Smooth muscle cell (in vitro differentiated cells): Measurements from ENCODE around the gene NEURL1. TPM values are rescaled to one million over a fixed set of nuclear protein-coding genes. Genes with fewer than 3 reads are reported as not detected.

Source experiments
- DNase-seq: peaks from one replicate; lab custom pipeline; 2025; ENCODE audit not compliant: unreplicated experiment; lab: John Stamatoyannopoulos, UW
- H2AFZ ChIP-seq: fragments of 200-600 bp; sonication (generic); 2 replicates; pipeline ENCODE4 v1.6.0; 2016; ENCODE audit warnings: antibody characterized with exemption, low read depth, mild to moderate bottlenecking
- H3F3A ChIP-seq: fragments of 200-600 bp; sonication (generic); 2 replicates; pipeline ENCODE4 v1.6.0; 2017; ENCODE audit warnings: antibody characterized with exemption, low read depth
- H3K27ac ChIP-seq: fragments of 200-600 bp; sonication (generic); 2 replicates; pipeline ENCODE4 v1.5.1; 2016; ENCODE audit warnings: low read depth, mild to moderate bottlenecking
- H3K27me3 ChIP-seq: fragments of 200-600 bp; sonication (generic); 2 replicates; pipeline ENCODE4 v1.6.1; 2016; ENCODE audit warnings: low read depth, mild to moderate bottlenecking
- H3K36me3 ChIP-seq: fragments of 200-600 bp; sonication (generic); 2 replicates; pipeline ENCODE4 v1.5.1; 2016; ENCODE audit warnings: low read depth
- H3K4me1 ChIP-seq: fragments of 200-600 bp; sonication (generic); 2 replicates; pipeline ENCODE4 v1.5.1; 2016; ENCODE audit warnings: low read depth
- H3K4me2 ChIP-seq: fragments of 200-600 bp; sonication (generic); 2 replicates; pipeline ENCODE4 v1.6.0; 2016; ENCODE audit warnings: mild to moderate bottlenecking
- H3K4me3 ChIP-seq: fragments of 200-600 bp; sonication (generic); 2 replicates; pipeline ENCODE4 v1.5.1; 2016; ENCODE audit warnings: mild to moderate bottlenecking
- H3K79me2 ChIP-seq: fragments of 200-600 bp; sonication (generic); 2 replicates; pipeline ENCODE4 v1.6.0; 2016; ENCODE audit warnings: low read depth, mild to moderate bottlenecking
- H3K9ac ChIP-seq: fragments of 200-600 bp; sonication (generic); 2 replicates; pipeline ENCODE4 v1.6.0; 2016; ENCODE audit warnings: low read depth
- H3K9me3 ChIP-seq: fragments of 200-600 bp; sonication (generic); replicated peaks from 2 replicates; pipeline ENCODE4 v1.5.1; 2016; ENCODE audit warnings: low read depth
- H4K20me1 ChIP-seq: fragments of 200-600 bp; sonication (generic); 2 replicates; pipeline ENCODE4 v1.6.0; 2016; ENCODE audit warnings: low read depth
- CTCF ChIP-seq: fragments of 200-600 bp; sonication (generic); IDR thresholded peaks from 2 replicates; pipeline ENCODE4 v1.5.1; 2017; ENCODE audit warnings: borderline replicate concordance, mild to moderate bottlenecking, antibody characterized with exemption; ENCODE audit not compliant: insufficient read depth, poor library complexity, severe bottlenecking
- WGBS: methylation state at CpG from one replicate; pipeline ENCODE4 v1.1.7; 2016; ENCODE audit warnings: low lambda C conversion rate; 5-methylcytosine and 5-hydroxymethylcytosine counted together
- polyA plus RNA-seq: library from polyadenylated mRNA; unstranded; fragments of >200 nt; fragmentation: Nextera tagmentation; extraction: Ambion mirVana; gene quantifications from 2 replicates; pipeline ENCODE4 v1.2.1, GENCODE V29; 2016
- total RNA-seq: library from RNA; depleted of rRNA; stranded (reverse); fragments of >200 nt; gene quantifications from 2 replicates; pipeline ENCODE4 v1.2.3, GENCODE V29; 2014

Gene NEURL1
- total and polyA plus RNA-seq, 2 experiments from 2014 or later, result 0.04 to 0.91 TPM

- H3K9ac ChIP-seq, result no peak within 1 kb of the TSS
- H3K4me1 ChIP-seq, result no peaks in the 10 kb centered on the region
- peak within 1 kb of the TSS; percentile 58 for H3K4me3 ChIP-seq
- WGBS, result 41% methylated on average over 32 of the region's 32 CpGs
- TF ChIP-seq CTCF, result no peak
- H3K4me2 ChIP-seq, result peak within 1 kb of the TSS; percentile 84
- no peaks in the 10 kb centered on the region for H3K27me3 ChIP-seq
- peak; percentile 18 for DNase-seq
- H3K9me3 ChIP-seq, result no peaks in the 10 kb centered on the region
- H2AFZ ChIP-seq, result no peak within 1 kb of the TSS
- H4K20me1 ChIP-seq, result no peaks in the 10 kb centered on the region
- no peaks in the 10 kb centered on the region for H3K79me2 ChIP-seq
- peak within 1 kb of the TSS; percentile 12 for H3K27ac ChIP-seq
- no peaks in the 10 kb centered on the region for H3K36me3 ChIP-seq
- H3F3A ChIP-seq, result no peaks in the 10 kb centered on the region
Observed at GRCh38 chr10:103451831-103452505, 41.5 kb upstream of the NEURL1 start, which contains the start of gene CALHM2. Gene CALHM2, minus strand, starts transcription at chr10:103452370. Its CDS starts 2,429 bp downstream, at chr10:103449941.

DNA sequence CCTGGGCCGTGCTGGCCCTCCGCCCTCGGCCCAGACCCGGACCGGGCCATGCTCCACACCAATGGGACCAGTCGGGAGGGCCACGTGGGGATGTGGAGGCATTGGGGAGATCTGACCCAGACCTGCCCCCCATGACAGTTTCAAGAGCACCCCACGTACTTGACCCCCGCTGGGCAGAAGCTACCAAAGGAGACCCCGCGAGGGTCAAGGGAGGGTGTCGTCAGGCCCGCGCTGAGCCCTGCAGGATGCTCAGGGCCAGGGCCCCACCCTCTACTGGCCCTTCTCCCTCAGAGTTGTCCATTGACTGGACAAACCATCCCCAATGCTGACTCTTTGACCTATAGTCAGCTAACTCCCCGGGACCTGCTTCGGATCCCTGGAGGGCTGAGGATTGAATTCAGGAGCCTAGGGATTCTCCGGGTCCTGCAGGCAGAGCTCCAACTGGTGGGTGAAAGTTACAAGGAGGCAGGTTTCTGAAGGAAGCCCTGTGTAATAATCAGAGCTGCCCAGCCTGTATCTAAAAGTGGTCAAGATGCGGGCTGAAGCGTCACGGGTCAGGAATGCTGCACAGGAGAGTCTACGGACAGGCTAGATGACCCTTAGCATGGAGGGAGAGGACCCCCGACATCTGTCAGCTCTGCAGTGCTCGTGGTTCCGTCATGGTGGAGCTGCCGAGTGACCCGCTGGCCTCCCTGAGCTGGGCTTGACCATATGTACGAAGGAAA, 40.8 kb upstream of the NEURL1 start:
- Histone ChIP-seq H3K36me3 (no peaks in the 10 kb centered on the region), H2AFZ (no peak overlapping the region), H3K4me3 (peak overlapping the region; percentile 58), H4K20me1 (no peaks in the 10 kb centered on the region), H3F3A (no peaks in the 10 kb centered on the region), H3K4me1 (no peaks in the 10 kb centered on the region), H3K9ac (no peak overlapping the region), H3K27ac (no peak overlapping the region), H3K9me3 (no peaks in the 10 kb centered on the region), H3K4me2 (peak overlapping the region; percentile 84), H3K27me3 (no peaks in the 10 kb centered on the region), H3K79me2 (no peaks in the 10 kb centered on the region)
- TF ChIP-seq CTCF, result no peak
- 61% methylated on average over 27 of the region's 27 CpGs for WGBS
- no peak for DNase-seq

GRCh38 chr10:103454026-103454425, 39.5 kb upstream of the NEURL1 start:
- Histone ChIP-seq H4K20me1 (no peaks in the 10 kb centered on the region), H3K27me3 (no peaks in the 10 kb centered on the region), H3K9me3 (no peaks in the 10 kb centered on the region), H3K9ac (no peak overlapping the region), H2AFZ (no peak overlapping the region), H3K4me3 (no peak overlapping the region), H3K36me3 (no peaks in the 10 kb centered on the region), H3K27ac (no peak overlapping the region), H3K4me1 (no peaks in the 10 kb centered on the region), H3F3A (no peaks in the 10 kb centered on the region), H3K79me2 (no peaks in the 10 kb centered on the region), H3K4me2 (no peak overlapping the region)
- no peak for DNase-seq
- WGBS, result 96% methylated on average over 4 of the region's 4 CpGs
- TF ChIP-seq CTCF, result no peak

DNA sequence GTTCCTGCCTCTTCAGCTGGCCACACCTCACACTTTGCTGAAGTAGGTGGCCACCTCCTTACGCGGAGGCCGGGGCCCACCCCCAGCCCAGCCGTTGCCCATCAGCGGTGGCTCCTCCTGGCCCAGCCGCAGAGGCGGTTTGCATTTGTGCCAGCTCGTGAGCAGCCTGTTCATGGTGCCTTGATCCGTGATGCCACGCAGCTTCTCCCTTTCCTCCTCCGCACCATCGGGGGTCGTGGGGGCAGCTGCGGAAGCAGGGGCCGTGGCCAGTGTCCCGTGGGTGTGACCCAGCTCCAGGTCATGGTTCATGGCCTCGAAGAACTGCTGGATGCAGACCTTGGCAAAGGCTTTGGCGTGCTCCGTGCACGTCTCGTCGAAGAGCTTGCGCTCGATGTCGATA, 38.3 kb upstream of the NEURL1 start:
- H3K9ac ChIP-seq, result no peak overlapping the region
- no peak for DNase-seq
- no peak overlapping the region for H3K27ac ChIP-seq
- 94% methylated on average over 25 of the region's 25 CpGs for WGBS
- no peaks in the 10 kb centered on the region for H3K4me1 ChIP-seq
- no peaks in the 10 kb centered on the region for H3K36me3 ChIP-seq
- no peaks in the 10 kb centered on the region for H3F3A ChIP-seq
- no peaks in the 10 kb centered on the region for H3K9me3 ChIP-seq
- no peaks in the 10 kb centered on the region for H4K20me1 ChIP-seq
- H3K4me3 ChIP-seq, result no peak overlapping the region
- no peaks in the 10 kb centered on the region for H3K79me2 ChIP-seq
- no peak for TF ChIP-seq CTCF
- no peak overlapping the region for H2AFZ ChIP-seq
- H3K4me2 ChIP-seq, result no peak overlapping the region
- no peaks in the 10 kb centered on the region for H3K27me3 ChIP-seq
